Gastrocnemius medialis (tissue), 4 donors: ENCODE results near the gene RAB11B.

Experiments
- POLR2A ChIP-seq, 2 donors: fragments of 450-650 bp; IDR thresholded peaks; one replicate each; pipeline ENCODE4 v1.6.1; 2017; ENCODE audit warnings: antibody characterized with exemption in 2 of 2, mild to moderate bottlenecking in 2 of 2, moderate library complexity in 2 of 2
- TF ChIP-seq, protein P1 (sequence below), 5 experiments: fragments of 450-650 bp in 3 of 5; fragments of 200-600 bp in 2 of 5; sonication (generic) in 2 of 5; IDR thresholded peaks in 4 of 5; conservative IDR thresholded peaks in 1 of 5; 1 replicate in 4 of 5; 2 replicates in 1 of 5; pipeline ENCODE4 v1.5.1; 2016 to 2019; ENCODE audit warnings: antibody characterized with exemption in 5 of 5, mild to moderate bottlenecking in 3 of 5, moderate library complexity in 3 of 5

DNA sequence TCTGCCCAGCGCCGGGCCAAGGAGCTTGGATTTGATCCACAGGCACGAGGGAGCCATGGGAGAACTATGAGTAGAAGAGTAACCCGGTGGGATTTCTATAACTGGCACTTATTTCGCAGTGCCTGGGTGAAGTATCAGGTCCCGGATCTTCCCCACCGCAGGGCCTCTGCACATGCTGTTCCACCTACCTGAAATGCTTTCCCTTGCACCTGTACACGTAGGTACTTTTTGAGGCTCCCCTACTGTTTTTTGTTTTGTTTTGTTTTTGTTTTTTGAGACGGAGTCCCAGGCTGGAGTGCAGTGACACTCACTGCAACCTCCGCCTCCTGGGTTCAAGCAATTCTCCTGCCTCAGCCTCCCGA lies 46.7 kb upstream of the RAB11B start:
- TF ChIP-seq, protein P1, sequence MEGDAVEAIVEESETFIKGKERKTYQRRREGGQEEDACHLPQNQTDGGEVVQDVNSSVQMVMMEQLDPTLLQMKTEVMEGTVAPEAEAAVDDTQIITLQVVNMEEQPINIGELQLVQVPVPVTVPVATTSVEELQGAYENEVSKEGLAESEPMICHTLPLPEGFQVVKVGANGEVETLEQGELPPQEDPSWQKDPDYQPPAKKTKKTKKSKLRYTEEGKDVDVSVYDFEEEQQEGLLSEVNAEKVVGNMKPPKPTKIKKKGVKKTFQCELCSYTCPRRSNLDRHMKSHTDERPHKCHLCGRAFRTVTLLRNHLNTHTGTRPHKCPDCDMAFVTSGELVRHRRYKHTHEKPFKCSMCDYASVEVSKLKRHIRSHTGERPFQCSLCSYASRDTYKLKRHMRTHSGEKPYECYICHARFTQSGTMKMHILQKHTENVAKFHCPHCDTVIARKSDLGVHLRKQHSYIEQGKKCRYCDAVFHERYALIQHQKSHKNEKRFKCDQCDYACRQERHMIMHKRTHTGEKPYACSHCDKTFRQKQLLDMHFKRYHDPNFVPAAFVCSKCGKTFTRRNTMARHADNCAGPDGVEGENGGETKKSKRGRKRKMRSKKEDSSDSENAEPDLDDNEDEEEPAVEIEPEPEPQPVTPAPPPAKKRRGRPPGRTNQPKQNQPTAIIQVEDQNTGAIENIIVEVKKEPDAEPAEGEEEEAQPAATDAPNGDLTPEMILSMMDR (IDR thresholded peaks at IDR 0.05 in 4 of 5, conservative IDR thresholded peaks at IDR 0.05 in 1 of 5): no peak
- no peak for TF ChIP-seq POLR2A (IDR thresholded peaks at IDR 0.05)
